Mesendoderm (in vitro differentiated cells): ENCODE data around the gene TRABD2B.

Experiments used
- DNase-seq: peaks from one replicate; pipeline ENCODE4 v3.0.0; 2013
- H2AK5ac ChIP-seq: 2 replicates; pipeline ENCODE4 v1.6.1; 2013; ENCODE audit warnings: low read length, inconsistent platforms
- H2BK120ac ChIP-seq: 2 replicates; pipeline ENCODE4 v1.6.1; 2013; ENCODE audit warnings: low read depth, mild to moderate bottlenecking, low read length, moderate library complexity, mixed read lengths
- H2BK15ac ChIP-seq: replicated peaks from 2 replicates; pipeline ENCODE4 v1.6.1; 2013; ENCODE audit warnings: low read depth, mild to moderate bottlenecking, moderate library complexity
- H2BK5ac ChIP-seq: 2 replicates; pipeline ENCODE4 v1.6.1; 2013; ENCODE audit warnings: low read length, inconsistent platforms
- H3K18ac ChIP-seq: 2 replicates; pipeline ENCODE4 v1.6.1; 2013; ENCODE audit warnings: mild to moderate bottlenecking, low read length, mixed read lengths
- H3K23ac ChIP-seq: one replicate; pipeline ENCODE4 v1.6.1; 2013; ENCODE audit warnings: low read length
- H3K27ac ChIP-seq: 2 replicates; pipeline ENCODE4 v1.5.1; 2013; ENCODE audit warnings: low read depth, mild to moderate bottlenecking, inconsistent platforms, low read length, moderate library complexity
- H3K27me3 ChIP-seq: 2 replicates; pipeline ENCODE4 v1.6.1; 2013; ENCODE audit warnings: low read length, control low read depth, mild to moderate bottlenecking, inconsistent platforms; ENCODE audit not compliant: insufficient read depth, poor library complexity
- H3K36me3 ChIP-seq: 2 replicates; pipeline ENCODE4 v1.6.1; 2013; ENCODE audit warnings: low read length, inconsistent platforms; ENCODE audit not compliant: control insufficient read depth, insufficient read depth
- H3K4ac ChIP-seq: one replicate; pipeline ENCODE4 v1.6.1; 2013; ENCODE audit warnings: low read depth, mild to moderate bottlenecking, low read length, moderate library complexity
- H3K4me1 ChIP-seq: 2 replicates; pipeline ENCODE4 v1.6.1; 2013; ENCODE audit warnings: low read depth, low read length, inconsistent platforms; ENCODE audit not compliant: control insufficient read depth
- H3K4me2 ChIP-seq: 2 replicates; pipeline ENCODE4 v1.6.1; 2013; ENCODE audit warnings: low read length
- H3K4me3 ChIP-seq: 2 replicates; pipeline ENCODE4 v1.5.1; 2013; ENCODE audit warnings: mild to moderate bottlenecking, low read length
- H3K56ac ChIP-seq: one replicate; pipeline ENCODE4 v1.6.1; 2013; ENCODE audit warnings: low read length
- H3K79me1 ChIP-seq: 2 replicates; pipeline ENCODE4 v1.6.1; 2013; ENCODE audit warnings: low read length, inconsistent platforms
- H3K79me2 ChIP-seq: 2 replicates; pipeline ENCODE4 v1.6.1; 2013; ENCODE audit warnings: mild to moderate bottlenecking, low read length; ENCODE audit not compliant: control insufficient read depth, insufficient read depth
- H3K9ac ChIP-seq: 2 replicates; pipeline ENCODE4 v1.6.1; 2013; ENCODE audit warnings: low read length, inconsistent platforms
- H4K5ac ChIP-seq: one replicate; pipeline ENCODE4 v1.6.1; 2013; ENCODE audit warnings: low read length
- H4K8ac ChIP-seq: one replicate; pipeline ENCODE4 v1.6.1; 2013; ENCODE audit warnings: low read depth, mild to moderate bottlenecking, control low read depth, low read length, moderate library complexity
- WGBS: extraction: QIAGEN DNeasy Blood & Tissue Kit; methylation state at CpG from one replicate; pipeline ENCODE4 v1.1.7; 2013; ENCODE audit warnings: low lambda C conversion rate, missing lambda C conversion rate; ENCODE audit not compliant: insufficient coverage; ENCODE audit errors: extremely low coverage; 5-methylcytosine and 5-hydroxymethylcytosine counted together

The TRABD2B gene

GRCh38 chr1:47731730-47732129 lies 265.5 kb downstream of the TRABD2B start:
- no CpG with 5 or more reads among the region's 8 CpGs for WGBS
- Histone ChIP-seq H3K4me1 (no peaks in the 10 kb centered on the region), H2AK5ac (no peak overlapping the region)

GRCh38 chr1:47729685-47730084 lies 267.5 kb downstream of the TRABD2B start:
- H2BK15ac ChIP-seq, result no peak overlapping the region
- H3K18ac ChIP-seq, result no peak overlapping the region
- no peak overlapping the region for H3K56ac ChIP-seq
- no peak overlapping the region for H3K4me3 ChIP-seq
- no peaks in the 10 kb centered on the region for H3K36me3 ChIP-seq
- WGBS, result no CpG with 5 or more reads among the region's 2 CpGs
- no peaks in the 10 kb centered on the region for H3K79me2 ChIP-seq
- H3K27ac ChIP-seq, result no peak overlapping the region
- H3K4me2 ChIP-seq, result no peak overlapping the region
- H2BK5ac ChIP-seq, result no peak overlapping the region
- H3K9ac ChIP-seq, result no peak overlapping the region
- no peaks in the 10 kb centered on the region for H3K4me1 ChIP-seq
- no peaks in the 10 kb centered on the region for H3K79me1 ChIP-seq
- peaks cover 6% of the 10 kb centered on the region for H3K27me3 ChIP-seq
- no peak overlapping the region for H3K4ac ChIP-seq
- no peak for DNase-seq
- H4K5ac ChIP-seq, result no peak overlapping the region
- no peak overlapping the region for H3K23ac ChIP-seq
- no peak overlapping the region for H2BK120ac ChIP-seq
- H4K8ac ChIP-seq, result no peak overlapping the region
- H2AK5ac ChIP-seq, result no peak overlapping the region

More at GRCh38 chr1:47731730-47732129, 265.5 kb downstream of the TRABD2B start:
- Histone ChIP-seq H3K79me1 (no peaks in the 10 kb centered on the region), H2BK5ac (no peak overlapping the region), H3K4me3 (no peak overlapping the region), H3K18ac (no peak overlapping the region), H4K5ac (no peak overlapping the region), H3K36me3 (no peaks in the 10 kb centered on the region), H3K79me2 (no peaks in the 10 kb centered on the region), H2BK15ac (no peak overlapping the region), H3K9ac (no peak overlapping the region), H3K56ac (no peak overlapping the region), H3K27me3 (no peaks in the 10 kb centered on the region), H2BK120ac (no peak overlapping the region), H4K8ac (no peak overlapping the region), H3K23ac (no peak overlapping the region), H3K4me2 (no peak overlapping the region), H3K4ac (no peak overlapping the region), H3K27ac (no peak overlapping the region)
- no peak for DNase-seq

- H3K4me1 ChIP-seq, result no peaks in the 10 kb centered on the region
- H4K5ac ChIP-seq, result no peak overlapping the region
- H2BK120ac ChIP-seq, result no peak overlapping the region
- H3K56ac ChIP-seq, result no peak overlapping the region
- no peak overlapping the region for H4K8ac ChIP-seq
- H3K4me2 ChIP-seq, result no peak overlapping the region
- no peaks in the 10 kb centered on the region for H3K79me2 ChIP-seq
- H3K4ac ChIP-seq, result no peak overlapping the region
- DNase-seq, result no peak
- peaks cover 9% of the 10 kb centered on the region for H3K27me3 ChIP-seq
- H3K23ac ChIP-seq, result no peak overlapping the region
- H3K18ac ChIP-seq, result no peak overlapping the region
- H3K4me3 ChIP-seq, result no peak overlapping the region
- H3K9ac ChIP-seq, result no peak overlapping the region
- H2BK15ac ChIP-seq, result no peak overlapping the region
- no peak overlapping the region for H2AK5ac ChIP-seq
- H3K27ac ChIP-seq, result no peak overlapping the region
- no peaks in the 10 kb centered on the region for H3K79me1 ChIP-seq
- H2BK5ac ChIP-seq, result no peak overlapping the region
- no CpG with 5 or more reads among the region's 5 CpGs for WGBS
- no peaks in the 10 kb centered on the region for H3K36me3 ChIP-seq
These were observed 269.5 kb downstream of the TRABD2B start for GRCh38 chr1:47727697-47728085.

GRCh38 chr1:47727051-47727696 lies 270.0 kb downstream of the TRABD2B start:
- no peak overlapping the region for H3K23ac ChIP-seq
- H3K27me3 ChIP-seq, result peaks cover 9% of the 10 kb centered on the region
- H3K4ac ChIP-seq, result no peak overlapping the region
- no peaks in the 10 kb centered on the region for H3K36me3 ChIP-seq
- no peak overlapping the region for H3K4me3 ChIP-seq
- no peak overlapping the region for H2BK15ac ChIP-seq
- no CpG with 5 or more reads among the region's 8 CpGs for WGBS
- no peaks in the 10 kb centered on the region for H3K79me1 ChIP-seq
- no peak overlapping the region for H2BK5ac ChIP-seq
- no peak overlapping the region for H2AK5ac ChIP-seq
- H3K79me2 ChIP-seq, result no peaks in the 10 kb centered on the region
- no peak overlapping the region for H4K8ac ChIP-seq
- H4K5ac ChIP-seq, result no peak overlapping the region
- H2BK120ac ChIP-seq, result no peak overlapping the region
- no peaks in the 10 kb centered on the region for H3K4me1 ChIP-seq
- H3K4me2 ChIP-seq, result no peak overlapping the region
- no peak overlapping the region for H3K27ac ChIP-seq
- no peak overlapping the region for H3K56ac ChIP-seq
- no peak overlapping the region for H3K18ac ChIP-seq
- no peak for DNase-seq
- H3K9ac ChIP-seq, result no peak overlapping the region

GRCh38 chr1:47725992-47726855 lies 271.0 kb downstream of the TRABD2B start:
- Histone ChIP-seq H2BK5ac (no peak overlapping the region), H3K23ac (no peak overlapping the region), H3K27ac (no peak overlapping the region), H2AK5ac (no peak overlapping the region), H3K9ac (no peak overlapping the region), H2BK15ac (no peak overlapping the region), H3K79me2 (no peaks in the 10 kb centered on the region), H2BK120ac (no peak overlapping the region), H3K4me3 (no peak overlapping the region), H3K4ac (no peak overlapping the region), H4K5ac (no peak overlapping the region), H4K8ac (no peak overlapping the region), H3K56ac (no peak overlapping the region), H3K79me1 (no peaks in the 10 kb centered on the region), H3K36me3 (no peaks in the 10 kb centered on the region), H3K27me3 (peaks cover 9% of the 10 kb centered on the region), H3K18ac (no peak overlapping the region), H3K4me2 (no peak overlapping the region), H3K4me1 (no peaks in the 10 kb centered on the region)
- peak; percentile 86 for DNase-seq
- WGBS, result no CpG with 5 or more reads among the region's 22 CpGs
